BE2C (cell line): ENCODE data around the gene ZNF792.

Experiments used
- DNase-seq: peaks from one replicate; pipeline ENCODE4 v3.0.0-alpha.2; 2020
- H3K27me3 ChIP-seq: fragments of 250-450 bp; sonication (Bioruptor Pico); 2 replicates; pipeline ENCODE4 v1.5.1; 2020; ENCODE audit warnings: mild to moderate bottlenecking
- H3K36me3 ChIP-seq: fragments of 250-450 bp; sonication (Bioruptor Pico); 2 replicates; pipeline ENCODE4 v1.5.1; 2020; ENCODE audit warnings: mild to moderate bottlenecking
- H3K4me1 ChIP-seq: fragments of 250-450 bp; sonication (Bioruptor Pico); 2 replicates; pipeline ENCODE4 v1.5.1; 2020
- H3K4me3 ChIP-seq: 2 replicates; pipeline ENCODE4 v1.5.1; 2011; ENCODE audit warnings: low read depth, low read length
- H3K9me3 ChIP-seq: fragments of 250-450 bp; sonication (Bioruptor Pico); 2 replicates; pipeline ENCODE4 v1.5.1; 2020
- TF ChIP-seq, protein P1 (sequence below): IDR thresholded peaks from 2 replicates; pipeline ENCODE4 v1.5.1; 2012; ENCODE audit warnings: mild to moderate bottlenecking, low read depth, low read length

ZNF792 gene

DNA sequence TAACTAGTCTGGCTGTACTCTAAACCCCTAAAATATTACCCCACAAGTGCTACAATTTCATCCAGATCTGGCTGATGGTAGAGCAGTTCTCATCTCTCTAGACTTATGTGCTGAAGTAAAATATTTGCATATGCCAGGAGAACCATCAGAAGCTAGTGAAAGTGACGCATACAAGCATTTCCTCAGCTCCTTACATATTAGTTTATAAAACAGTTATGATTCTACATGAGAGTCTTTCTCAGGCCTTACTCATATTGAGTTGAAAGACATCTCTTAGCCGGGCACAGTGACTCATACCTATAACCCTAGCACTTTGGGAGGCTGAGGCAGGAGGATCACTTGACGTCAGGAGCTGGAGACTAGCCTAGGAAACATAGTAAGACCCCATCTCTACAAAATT, 53.3 kb downstream of the ZNF792 start:
- DNase-seq, result no peak
- Histone ChIP-seq H3K36me3 (no peaks in the 10 kb centered on the region), H3K9me3 (no peaks in the 10 kb centered on the region), H3K4me1 (no peaks in the 10 kb centered on the region), H3K27me3 (peaks cover under 1% of the 10 kb centered on the region; the same call in 1 of the 2 replicates), H3K4me3 (no peak overlapping the region)
- TF ChIP-seq, protein P1, sequence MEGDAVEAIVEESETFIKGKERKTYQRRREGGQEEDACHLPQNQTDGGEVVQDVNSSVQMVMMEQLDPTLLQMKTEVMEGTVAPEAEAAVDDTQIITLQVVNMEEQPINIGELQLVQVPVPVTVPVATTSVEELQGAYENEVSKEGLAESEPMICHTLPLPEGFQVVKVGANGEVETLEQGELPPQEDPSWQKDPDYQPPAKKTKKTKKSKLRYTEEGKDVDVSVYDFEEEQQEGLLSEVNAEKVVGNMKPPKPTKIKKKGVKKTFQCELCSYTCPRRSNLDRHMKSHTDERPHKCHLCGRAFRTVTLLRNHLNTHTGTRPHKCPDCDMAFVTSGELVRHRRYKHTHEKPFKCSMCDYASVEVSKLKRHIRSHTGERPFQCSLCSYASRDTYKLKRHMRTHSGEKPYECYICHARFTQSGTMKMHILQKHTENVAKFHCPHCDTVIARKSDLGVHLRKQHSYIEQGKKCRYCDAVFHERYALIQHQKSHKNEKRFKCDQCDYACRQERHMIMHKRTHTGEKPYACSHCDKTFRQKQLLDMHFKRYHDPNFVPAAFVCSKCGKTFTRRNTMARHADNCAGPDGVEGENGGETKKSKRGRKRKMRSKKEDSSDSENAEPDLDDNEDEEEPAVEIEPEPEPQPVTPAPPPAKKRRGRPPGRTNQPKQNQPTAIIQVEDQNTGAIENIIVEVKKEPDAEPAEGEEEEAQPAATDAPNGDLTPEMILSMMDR, result no peak
